Rectal smooth muscle tissue (tissue), 1 donor: Measurements from ENCODE around the gene SFR1.

ENCODE experiments used
- H3K27ac ChIP-seq: one replicate; pipeline ENCODE4 v1.7.0; 2013; ENCODE audit warnings: low read depth, low read length, inconsistent platforms
- H3K27me3 ChIP-seq: one replicate; pipeline ENCODE4 v1.7.0; 2013; ENCODE audit warnings: low read length; ENCODE audit not compliant: control insufficient read depth, insufficient read depth
- H3K36me3 ChIP-seq: one replicate; pipeline ENCODE4 v1.7.0; 2013; ENCODE audit warnings: low read length; ENCODE audit not compliant: control insufficient read depth, insufficient read depth
- H3K4me1 ChIP-seq: one replicate; pipeline ENCODE4 v1.7.0; 2013; ENCODE audit warnings: low read length; ENCODE audit not compliant: control insufficient read depth, insufficient read depth
- H3K4me3 ChIP-seq: one replicate; pipeline ENCODE4 v1.7.0; 2013; ENCODE audit warnings: low read length
- H3K9ac ChIP-seq: one replicate; pipeline ENCODE4 v1.7.0; 2013; ENCODE audit warnings: low read length

Gene SFR1

GRCh38 chr10:104117839-104118323, 4.1 kb upstream of the SFR1 start:
- Histone ChIP-seq H3K4me1 (peaks cover 2% of the 10 kb centered on the region), H3K9ac (no peak overlapping the region), H3K36me3 (no peaks in the 10 kb centered on the region), H3K4me3 (no peak overlapping the region), H3K27me3 (no peaks in the 10 kb centered on the region), H3K27ac (no peak overlapping the region)

GRCh38 chr10:104119996-104120395, 2.0 kb upstream of the SFR1 start:
- Histone ChIP-seq H3K4me3 (no peak overlapping the region), H3K36me3 (no peaks in the 10 kb centered on the region), H3K27ac (no peak overlapping the region), H3K27me3 (no peaks in the 10 kb centered on the region), H3K9ac (no peak overlapping the region), H3K4me1 (peaks cover 2% of the 10 kb centered on the region)

DNA sequence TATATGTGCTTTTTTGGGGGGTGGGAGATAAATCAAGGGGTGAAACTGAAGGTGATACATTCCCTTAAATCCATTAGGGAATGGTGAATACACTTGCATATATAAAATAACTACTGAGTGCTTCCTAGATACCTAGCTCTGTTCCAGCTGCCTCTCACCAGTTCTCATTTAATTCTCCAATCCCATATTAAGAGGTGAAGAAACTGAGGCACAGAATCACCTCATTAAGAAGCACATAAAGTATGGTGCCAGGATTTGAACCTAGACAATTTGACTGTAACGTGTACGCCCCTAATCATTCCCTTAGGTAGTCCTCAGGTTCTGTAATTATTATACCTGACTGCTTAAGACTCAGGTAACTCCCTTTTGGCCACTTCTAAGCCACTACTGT, 1.5 kb upstream of the SFR1 start:
- Histone ChIP-seq H3K4me3 (peak overlapping the region; percentile 82), H3K27ac (peak overlapping the region; percentile 97), H3K27me3 (no peaks in the 10 kb centered on the region), H3K36me3 (no peaks in the 10 kb centered on the region), H3K4me1 (peaks cover 2% of the 10 kb centered on the region), H3K9ac (no peak overlapping the region)

DNA sequence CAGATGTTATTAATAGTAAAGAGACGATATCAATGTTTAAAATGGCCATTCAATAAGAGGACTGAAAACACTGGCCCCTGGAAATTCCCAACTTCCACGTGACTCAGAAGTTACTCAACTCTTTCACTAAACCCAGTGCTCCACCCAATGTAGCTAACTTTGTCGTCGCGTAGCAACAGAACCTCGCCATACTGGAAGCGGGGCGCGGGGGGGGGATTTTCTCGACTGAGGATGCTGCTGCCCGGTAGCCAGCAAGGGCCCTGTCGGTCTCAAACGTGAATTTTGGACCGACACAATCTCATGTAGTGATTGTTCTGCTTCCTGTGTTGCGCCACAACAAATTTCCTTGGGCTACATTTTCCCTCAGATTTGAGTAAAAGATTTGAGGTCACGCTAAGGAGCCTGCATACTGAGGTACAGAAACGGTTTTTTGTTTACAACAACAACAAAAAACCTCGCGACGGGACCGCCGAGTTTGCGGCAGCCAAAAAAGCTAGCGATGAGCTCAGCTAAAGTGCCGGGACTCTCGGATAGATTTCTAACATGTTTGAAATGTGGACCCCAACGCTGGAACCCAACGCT, 977 bp upstream of the SFR1 start:
- peaks cover 2% of the 10 kb centered on the region for H3K4me1 ChIP-seq
- H3K27me3 ChIP-seq = no peaks in the 10 kb centered on the region
- H3K9ac ChIP-seq = peak overlapping the region; percentile 98
- H3K36me3 ChIP-seq = no peaks in the 10 kb centered on the region
- peak overlapping the region; percentile 97 for H3K27ac ChIP-seq
- peak overlapping the region; percentile 82 for H3K4me3 ChIP-seq

GRCh38 chr10:104122225-104123107, 495 bp downstream of the SFR1 start:
- Histone ChIP-seq H3K4me1 (peaks cover 2% of the 10 kb centered on the region), H3K9ac (peak overlapping the region; percentile 42), H3K4me3 (peak overlapping the region; percentile 86), H3K27me3 (no peaks in the 10 kb centered on the region), H3K36me3 (peaks cover 2% of the 10 kb centered on the region), H3K27ac (peak overlapping the region; percentile 85)

- Histone ChIP-seq H3K9ac (no peak overlapping the region), H3K27ac (no peak overlapping the region), H3K4me3 (no peak overlapping the region), H3K27me3 (no peaks in the 10 kb centered on the region), H3K4me1 (peaks cover 2% of the 10 kb centered on the region), H3K36me3 (peaks cover 2% of the 10 kb centered on the region)
These were observed 1.4 kb downstream of the SFR1 start for GRCh38 chr10:104123397-104123796.

- Histone ChIP-seq H3K27me3 (no peaks in the 10 kb centered on the region), H3K27ac (no peak overlapping the region), H3K4me3 (no peak overlapping the region), H3K4me1 (no peaks in the 10 kb centered on the region), H3K36me3 (peaks cover 2% of the 10 kb centered on the region), H3K9ac (no peak overlapping the region)
These were observed 5.4 kb downstream of the SFR1 start for GRCh38 chr10:104127411-104127810.

DNA sequence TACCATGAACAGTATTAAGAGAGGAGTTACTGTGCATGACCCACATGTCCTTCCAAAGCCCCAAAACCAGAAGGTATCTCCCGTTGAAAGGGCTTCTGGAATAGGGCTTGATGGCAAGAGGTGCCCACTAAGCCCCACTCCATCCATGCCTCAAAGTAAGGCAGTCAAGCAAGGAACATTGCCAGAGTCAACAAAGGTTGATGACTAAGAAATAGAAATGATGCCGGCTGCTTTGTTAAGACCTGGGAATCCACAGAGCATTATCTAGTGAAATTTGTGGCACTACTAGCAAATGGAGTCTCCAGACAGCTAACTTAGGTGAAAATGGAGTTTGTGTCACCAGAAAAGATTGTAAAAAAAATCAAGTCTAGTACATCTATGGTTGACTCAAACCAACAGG, 6.2 kb downstream of the SFR1 start:
- Histone ChIP-seq H3K4me3 (no peak overlapping the region), H3K27me3 (no peaks in the 10 kb centered on the region), H3K36me3 (peaks cover 2% of the 10 kb centered on the region), H3K27ac (no peak overlapping the region), H3K4me1 (no peaks in the 10 kb centered on the region), H3K9ac (no peak overlapping the region)

DNA sequence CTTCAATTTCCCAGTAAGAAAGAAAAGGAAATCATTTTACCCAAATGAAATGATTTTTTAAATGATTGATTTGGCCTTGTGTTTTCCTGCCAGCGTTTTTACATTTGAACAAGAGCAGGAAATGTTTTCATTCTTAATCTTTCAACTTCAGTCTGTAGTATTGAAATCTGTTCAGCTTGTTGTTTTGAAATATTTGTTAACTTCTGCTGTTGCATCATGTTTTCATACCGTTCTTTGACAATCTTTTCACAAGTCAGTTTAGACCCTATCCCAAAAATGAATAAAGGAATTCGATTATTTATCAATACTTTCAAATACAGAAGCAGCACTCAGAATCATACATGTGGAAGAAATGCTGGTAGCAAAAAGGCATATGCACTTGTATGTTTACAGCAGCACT, 8.1 kb downstream of the SFR1 start:
- H3K27me3 ChIP-seq = no peaks in the 10 kb centered on the region
- no peak overlapping the region for H3K27ac ChIP-seq
- peaks cover 2% of the 10 kb centered on the region for H3K36me3 ChIP-seq
- no peak overlapping the region for H3K9ac ChIP-seq
- no peaks in the 10 kb centered on the region for H3K4me1 ChIP-seq
- H3K4me3 ChIP-seq = no peak overlapping the region

GRCh38 chr10:104138131-104138530, 16.2 kb downstream of the SFR1 start:
- Histone ChIP-seq H3K4me1 (no peaks in the 10 kb centered on the region), H3K4me3 (no peak overlapping the region), H3K9ac (no peak overlapping the region), H3K36me3 (no peaks in the 10 kb centered on the region), H3K27me3 (no peaks in the 10 kb centered on the region), H3K27ac (no peak overlapping the region)

- H3K4me3 ChIP-seq = no peak overlapping the region
- H3K27ac ChIP-seq = no peak overlapping the region
- no peak overlapping the region for H3K9ac ChIP-seq
- no peaks in the 10 kb centered on the region for H3K27me3 ChIP-seq
- H3K36me3 ChIP-seq = no peaks in the 10 kb centered on the region
- no peaks in the 10 kb centered on the region for H3K4me1 ChIP-seq
These were observed 17.2 kb downstream of the SFR1 start for GRCh38 chr10:104139221-104139620.

- Histone ChIP-seq H3K9ac (no peak overlapping the region), H3K4me1 (no peaks in the 10 kb centered on the region), H3K4me3 (no peak overlapping the region), H3K27me3 (no peaks in the 10 kb centered on the region), H3K27ac (no peak overlapping the region), H3K36me3 (no peaks in the 10 kb centered on the region)
These were observed 20.1 kb downstream of the SFR1 start for GRCh38 chr10:104142081-104142480.

DNA sequence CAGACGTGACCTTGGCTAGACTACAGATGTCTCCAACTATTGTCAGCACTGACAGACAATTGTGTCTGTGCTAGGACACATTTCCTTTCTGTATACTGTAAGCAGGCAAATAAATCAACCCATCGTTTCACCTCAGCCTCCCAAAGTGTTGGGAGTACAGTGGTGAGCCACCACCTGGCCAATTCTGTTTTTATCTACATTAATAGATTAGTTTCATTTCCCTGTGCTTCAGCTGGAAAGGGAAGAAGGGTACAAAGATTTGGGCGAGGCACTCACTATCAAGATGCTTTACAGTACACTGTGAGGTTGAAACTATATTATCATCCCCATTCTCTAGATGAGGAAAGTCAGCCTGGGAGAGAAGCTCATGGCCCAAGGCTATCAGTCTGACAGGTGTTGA, 21.9 kb downstream of the SFR1 start:
- Histone ChIP-seq H3K4me3 (no peak overlapping the region), H3K4me1 (no peaks in the 10 kb centered on the region), H3K36me3 (no peaks in the 10 kb centered on the region), H3K27me3 (no peaks in the 10 kb centered on the region), H3K9ac (no peak overlapping the region), H3K27ac (no peak overlapping the region)
